GM12878 (cell line): ENCODE measurements around the gene IFNAR2. TPM values are rescaled to one million over a fixed set of nuclear protein-coding genes. Genes with fewer than 3 reads are reported as not detected.

Source experiments
- ATAC-seq: fragments of 200-7000 bp; cut with Tn5 transposase; 3 replicates; pipeline ENCODE4 v1.9.1; 2020; ENCODE audit warnings: mild to moderate bottlenecking, moderate library complexity
- BruUV-seq: library from RNA; stranded (reverse); fragments of 400-500 nt; replicated peaks from 2 replicates; lab custom pipeline; 2021; lab: Mats Ljungman, UMichigan
- CTCF ChIA-PET: fragments of 300-600 bp; sonication (Branson Sonifier 250); formaldehyde crosslinking; extraction: SDS; loops from one replicate; lab custom pipeline; 2021; ENCODE audit warnings: inconsistent platforms; lab: Yijun Ruan, JAX
- POLR2A ChIA-PET: fragments of 350-600 bp; formaldehyde crosslinking; extraction: SDS; loops from one replicate; lab custom pipeline; 2021; ENCODE audit warnings: inconsistent platforms; lab: Charles Lee
- RAD21 ChIA-PET: fragments of 300-600 bp; sonication (Branson Sonifier 250); formaldehyde crosslinking; loops from one replicate; lab custom pipeline; 2023; ENCODE audit warnings: antibody characterized with exemption; ENCODE audit not compliant: unreplicated experiment; lab: Charles Lee
- SMC1A ChIA-PET: fragments of 300-600 bp; sonication (Branson Sonifier 250); formaldehyde crosslinking; loops from one replicate; lab custom pipeline; 2023; ENCODE audit not compliant: unreplicated experiment, uncharacterized antibody; lab: Charles Lee
- DNase-seq: peaks from one replicate; pipeline ENCODE4 v3.0.0-alpha.2; 2011; ENCODE audit warnings: low read depth, low spot score
- FAIRE-seq: peaks from 3 replicates; lab custom pipeline; 2011; peaks lifted over from hg19 to GRCh38; lab: Jason Lieb, UNC
- H2AFZ ChIP-seq: 2 replicates; pipeline ENCODE4 v1.6.0; 2011; ENCODE audit warnings: low read depth, low read length, control low read depth; ENCODE audit not compliant: control insufficient read depth
- H3K27ac ChIP-seq: 2 replicates; pipeline ENCODE4 v1.5.1; 2011; ENCODE audit warnings: control low read depth; ENCODE audit not compliant: control insufficient read depth, insufficient read depth
- H3K27me3 ChIP-seq, 2 experiments: replicated peaks in 1 of 2; 2 replicates each; pipeline versions ENCODE4 v1.6.0 to v1.6.1; 2011; ENCODE audit warnings: low read length in 1 of 2; ENCODE audit not compliant: control insufficient read depth in 2 of 2, insufficient read depth in 2 of 2
- H3K36me3 ChIP-seq, 2 experiments: 2 replicates each; pipeline ENCODE4 v1.5.1; 2011; ENCODE audit warnings: low read length in 1 of 2; ENCODE audit not compliant: control insufficient read depth in 2 of 2, insufficient read depth in 2 of 2
- H3K4me1 ChIP-seq: 2 replicates; pipeline ENCODE4 v1.6.1; 2011; ENCODE audit warnings: mild to moderate bottlenecking, low read length, moderate library complexity, mixed read lengths; ENCODE audit not compliant: control insufficient read depth, insufficient read depth
- H3K4me2 ChIP-seq: 2 replicates; pipeline ENCODE4 v1.6.0; 2011; ENCODE audit warnings: control low read depth; ENCODE audit not compliant: control insufficient read depth, insufficient read depth
- H3K4me3 ChIP-seq: fragments of 200-600 bp; sonication (generic); 2 replicates; pipeline ENCODE4 v1.5.1; 2016
- H3K79me2 ChIP-seq: 2 replicates; pipeline ENCODE4 v1.6.0; 2011; ENCODE audit warnings: low read length; ENCODE audit not compliant: control insufficient read depth, insufficient read depth
- H3K9ac ChIP-seq: 2 replicates; pipeline ENCODE4 v1.8.0; 2011; ENCODE audit warnings: low read length, control low read depth, mixed read lengths; ENCODE audit not compliant: control insufficient read depth, insufficient read depth
- H3K9me3 ChIP-seq: replicated peaks from 3 replicates; pipeline ENCODE4 v1.5.1; 2011; ENCODE audit warnings: mild to moderate bottlenecking, low read length; ENCODE audit not compliant: control insufficient read depth, insufficient read depth
- H4K20me1 ChIP-seq: 2 replicates; pipeline ENCODE4 v1.6.0; 2011; ENCODE audit not compliant: control insufficient read depth, insufficient read depth
- BRCA1 ChIP-seq: IDR thresholded peaks from 2 replicates; pipeline ENCODE4 v1.6.1; 2011; ENCODE audit warnings: low read depth, low read length, improper control_type of control experiment
- EZH2 ChIP-seq: IDR thresholded peaks from 2 replicates; pipeline ENCODE4 v1.6.1; 2012; ENCODE audit warnings: low read depth, mild to moderate bottlenecking, control low read depth, inconsistent platforms, low read length, borderline replicate concordance; ENCODE audit not compliant: control insufficient read depth
- FOS ChIP-seq: IDR thresholded peaks from 3 replicates; pipeline ENCODE4 v1.6.1; 2011; ENCODE audit warnings: borderline replicate concordance; ENCODE audit not compliant: insufficient read length; ENCODE audit errors: extremely low read depth
- GATAD2B ChIP-seq: fragments of 450-650 bp; conservative IDR thresholded peaks from 2 replicates; pipeline ENCODE4 v1.6.1; 2017; ENCODE audit warnings: low read depth, mild to moderate bottlenecking, moderate library complexity
- NR2F1 ChIP-seq: fragments of 450-650 bp; conservative IDR thresholded peaks from 2 replicates; pipeline ENCODE4 v1.6.1; 2017; ENCODE audit warnings: mild to moderate bottlenecking
- SMC3 ChIP-seq: IDR thresholded peaks from 2 replicates; pipeline ENCODE4 v1.6.1; 2011; ENCODE audit warnings: low read length, improper control_type of control experiment, borderline replicate concordance
- SPI1 ChIP-seq: IDR thresholded peaks from 2 replicates; pipeline ENCODE4 v1.6.1; 2011; ENCODE audit warnings: low read depth, mild to moderate bottlenecking, low read length, moderate library complexity, borderline replicate concordance; ENCODE audit not compliant: insufficient read depth
- ZNF274 ChIP-seq: IDR thresholded peaks from one replicate; pipeline ENCODE4 v1.8.0; 2011; ENCODE audit not compliant: insufficient read length, insufficient read depth
- ZNF384 ChIP-seq: IDR thresholded peaks from 2 replicates; pipeline ENCODE4 v1.6.1; 2012; ENCODE audit warnings: low read depth, mild to moderate bottlenecking, low read length, improper control_type of control experiment, borderline replicate concordance
- WGBS: methylation state at CpG from one replicate; pipeline ENCODE4 v1.1.6; 2016; ENCODE audit warnings: low lambda C conversion rate; ENCODE audit not compliant: insufficient replicate concordance, insufficient coverage; ENCODE audit errors: missing lambda C conversion rate; 5-methylcytosine and 5-hydroxymethylcytosine counted together
- in situ Hi-C: fragments of 300-500 bp; cut with MboI; formaldehyde crosslinking; loops from 9 replicates; pipeline ENCODE4 v1.14.3; 2018; ENCODE audit warnings: mixed read lengths
- intact Hi-C: fragments of 100-400 bp; cut with micrococcal nuclease; formaldehyde crosslinking; loops from one replicate; pipeline ENCODE4 v1.14.2; 2022; ENCODE audit not compliant: unreplicated experiment
- polyA plus RNA-seq, 11 experiments: library from polyadenylated mRNA; depleted of rRNA in 4 of 11; unstranded in 6 of 11; stranded (reverse) in 5 of 11; fragments of >200 nt; fragmentation: Nextera tagmentation in 4 of 11; fragmentation: Illumina TruSeq in 1 of 11; extraction: Ambion mirVana in 4 of 11; extraction: Trizol in 1 of 11; gene quantifications; 1 replicate in 1 of 11; 2 replicates in 10 of 11; pipeline versions ENCODE4 v1.2.1 to v1.2.3, GENCODE V29; 2011 to 2016; ENCODE audit warnings: inconsistent platforms in 2 of 11, missing spikeins in 2 of 11, low read depth in 1 of 11
- total RNA-seq, 4 experiments: library from RNA; depleted of rRNA in 3 of 4; stranded (reverse); fragments of >200 nt in 3 of 4; fragmentation: Illumina TruSeq in 1 of 4; extraction: Trizol in 1 of 4; gene quantifications; 2 replicates each; pipeline versions ENCODE4 v1.2.1 to v1.2.3, GENCODE V29; 2013 to 2021
- TF ChIP-seq, protein P1 (sequence below), 3 experiments: IDR thresholded peaks in 2 of 3; conservative IDR thresholded peaks in 1 of 3; 2 replicates each; pipeline ENCODE4 v1.5.1; 2011; ENCODE audit warnings: low read depth in 3 of 3, low read length in 3 of 3, mild to moderate bottlenecking in 3 of 3, control low read depth in 2 of 3, moderate library complexity in 2 of 3, inconsistent platforms in 1 of 3, mixed read lengths in 1 of 3; ENCODE audit not compliant: control insufficient read depth in 2 of 3, insufficient read depth in 1 of 3; ENCODE audit errors: extremely low read depth in 1 of 3

Gene IFNAR2
- total and polyA plus RNA-seq, 10 of the 15 experiments (the other 5 are each of a cell fraction or from before 2014, with no cell fraction given), result 8.5 to 99.7 (median 58.1) TPM

DNA sequence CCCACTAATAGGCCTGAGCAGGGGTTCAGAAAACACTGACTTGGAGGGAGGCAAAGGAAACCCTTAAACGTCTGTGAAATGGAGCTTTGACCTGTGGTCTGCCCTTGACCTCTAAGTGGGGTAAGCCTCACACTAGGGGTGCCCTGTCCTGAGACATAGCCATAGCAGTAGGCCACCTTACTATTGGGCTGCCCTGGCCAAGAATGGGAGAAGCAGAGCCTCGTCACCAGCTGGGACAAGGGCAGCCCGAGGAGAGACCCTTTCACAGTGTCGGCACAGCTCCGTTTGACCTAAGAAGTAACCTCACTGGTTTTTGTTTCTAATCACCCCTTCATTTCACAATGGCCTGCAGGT lies 26.4 kb upstream of the IFNAR2 start:
- ChIA-PET RAD21 (interaction anchor here (0.7 to 4.2 kb wide), 23 partner anchors 9 to 404 kb away, joined by 3 to 50 read pairs (median 6); partner anchors contain the start of genes IFNAR1, IFNAR2 and IL10RB), CTCF (interaction anchor here (0.6 to 10.7 kb wide), 13 partner anchors 11 to 402 kb away, joined by 3 to 319 read pairs (median 5); partner anchors contain the start of gene IL10RB), SMC1A (interaction anchor here (0.8 to 3.8 kb wide), 20 partner anchors 24 to 402 kb away, joined by 3 to 43 read pairs (median 7); partner anchors contain the start of genes IFNAR1, IFNAR2 and IL10RB), POLR2A (interaction anchor here (0.5 to 3.2 kb wide), 10 partner anchors 35 to 241 kb away, joined by 3 to 40 read pairs (median 4); partner anchors contain the start of genes IFNAR1 and IL10RB)
- intact Hi-C loops, result no loop called here
- H3K9ac ChIP-seq, result no peak overlapping the region
- BruUV-seq, result no TSS peak
- ATAC-seq, result no peak
- no peaks in the 10 kb centered on the region for H3K36me3 ChIP-seq
- in situ Hi-C loops, result loop anchor here (5.0 kb wide), 2 partner anchors 179 to 239 kb away; no protein-coding TSS in a partner anchor
- H3K4me2 ChIP-seq, result no peak overlapping the region
- H3K9me3 ChIP-seq, result peaks cover 12% of the 10 kb centered on the region; the same call in 2 of the 3 replicates
- FAIRE-seq, result no peak
- no peak overlapping the region for H3K27ac ChIP-seq
- no peak for TF ChIP-seq BRCA1
- TF ChIP-seq EZH2, result no peak
- peak; percentile 64; the same call in 1 of the 2 replicates for TF ChIP-seq NR2F1
- peaks cover 27% of the 10 kb centered on the region for H3K4me1 ChIP-seq
- no peak overlapping the region for H3K4me3 ChIP-seq
- no peaks in the 10 kb centered on the region for H3K27me3 ChIP-seq
- H4K20me1 ChIP-seq, result no peaks in the 10 kb centered on the region
- DNase-seq, result no peak
- H3K79me2 ChIP-seq, result no peaks in the 10 kb centered on the region
- H2AFZ ChIP-seq, result no peak overlapping the region
- WGBS, result 95% methylated on average over 5 of the region's 5 CpGs

GRCh38 chr21:33205476-33205875 lies 24.3 kb upstream of the IFNAR2 start:
- POLR2A ChIA-PET, result interaction anchor here (0.5 to 3.2 kb wide), 15 partner anchors 12 to 239 kb away, joined by 3 to 40 read pairs (median 7); partner anchors contain the start of gene IL10RB
- 62% methylated on average over 5 of the region's 5 CpGs for WGBS

More at GRCh38 chr21:33205476-33205875, 24.3 kb upstream of the IFNAR2 start:
- ChIA-PET CTCF (interaction anchor here (0.7 to 10.7 kb wide), 11 partner anchors 8 to 241 kb away, joined by 3 to 319 read pairs (median 5); partner anchors contain the start of gene IFNAR2), RAD21 (interaction anchor here (0.6 to 4.2 kb wide), 26 partner anchors 19 to 240 kb away, joined by 3 to 50 read pairs (median 6); partner anchors contain the start of genes IFNAR1, IFNAR2 and IL10RB), SMC1A (interaction anchor here (0.8 to 3.8 kb wide), 24 partner anchors 12 to 239 kb away, joined by 3 to 43 read pairs (median 5); partner anchors contain the start of gene IFNAR1)
- no peak for DNase-seq
- H3K4me1 ChIP-seq, result peaks cover 19% of the 10 kb centered on the region
- intact Hi-C loops (loop anchor here (1.0 to 2.0 kb wide), 4 partner anchors 26 to 177 kb away; no protein-coding TSS in a partner anchor), in situ Hi-C loops (no loop called here)
- H3K79me2 ChIP-seq, result no peaks in the 10 kb centered on the region
- no peaks in the 10 kb centered on the region for H3K27me3 ChIP-seq
- peaks cover 14% of the 10 kb centered on the region; the same call in 2 of the 3 replicates for H3K9me3 ChIP-seq
- no peak overlapping the region for H3K4me3 ChIP-seq
- H3K9ac ChIP-seq, result no peak overlapping the region
- peak overlapping the region; percentile 51 for H3K27ac ChIP-seq
- TSS peak; percentile 86 for BruUV-seq
- H3K36me3 ChIP-seq, result no peaks in the 10 kb centered on the region
- no peak for FAIRE-seq
- peak overlapping the region; percentile 45; the same call in 1 of the 2 replicates for H3K4me2 ChIP-seq
- TF ChIP-seq FOS (no peak), ZNF384 (0 out of 2 replicates have a peak, but pooled peaks have one; percentile 4), NR2F1 (no peak), SMC3 (peak; percentile 15; the same call in 1 of the 2 replicates), GATAD2B (0 out of 2 replicates have a peak, but pooled peaks have one; percentile 15), ZNF274 (no peak), SPI1 (peak; percentile 60; the same call in 1 of the 2 replicates)
- TF ChIP-seq, protein P1, sequence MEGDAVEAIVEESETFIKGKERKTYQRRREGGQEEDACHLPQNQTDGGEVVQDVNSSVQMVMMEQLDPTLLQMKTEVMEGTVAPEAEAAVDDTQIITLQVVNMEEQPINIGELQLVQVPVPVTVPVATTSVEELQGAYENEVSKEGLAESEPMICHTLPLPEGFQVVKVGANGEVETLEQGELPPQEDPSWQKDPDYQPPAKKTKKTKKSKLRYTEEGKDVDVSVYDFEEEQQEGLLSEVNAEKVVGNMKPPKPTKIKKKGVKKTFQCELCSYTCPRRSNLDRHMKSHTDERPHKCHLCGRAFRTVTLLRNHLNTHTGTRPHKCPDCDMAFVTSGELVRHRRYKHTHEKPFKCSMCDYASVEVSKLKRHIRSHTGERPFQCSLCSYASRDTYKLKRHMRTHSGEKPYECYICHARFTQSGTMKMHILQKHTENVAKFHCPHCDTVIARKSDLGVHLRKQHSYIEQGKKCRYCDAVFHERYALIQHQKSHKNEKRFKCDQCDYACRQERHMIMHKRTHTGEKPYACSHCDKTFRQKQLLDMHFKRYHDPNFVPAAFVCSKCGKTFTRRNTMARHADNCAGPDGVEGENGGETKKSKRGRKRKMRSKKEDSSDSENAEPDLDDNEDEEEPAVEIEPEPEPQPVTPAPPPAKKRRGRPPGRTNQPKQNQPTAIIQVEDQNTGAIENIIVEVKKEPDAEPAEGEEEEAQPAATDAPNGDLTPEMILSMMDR (IDR thresholded peaks at IDR 0.05 in 2 of 3, conservative IDR thresholded peaks at IDR 0.05 in 1 of 3; ENCODE audit: control insufficient read depth in 2 of 3, extremely low read depth in 1 of 3, insufficient read depth in 1 of 3, low read depth in 3 of 3, low read length in 3 of 3), result peak in 1 of 3 experiments; percentile 8; a peak in 1 of 6 replicates
- H4K20me1 ChIP-seq, result no peaks in the 10 kb centered on the region
- H2AFZ ChIP-seq, result peak overlapping the region; percentile 63; the same call in 1 of the 2 replicates
- peak; percentile 29 for ATAC-seq
